Fibroblast of skin of scalp (primary cell): ENCODE results near the gene FNDC3B.

Experiments
- DNase-seq: peaks from one replicate; pipeline ENCODE4 v3.0.0-alpha.2; 2013

Gene FNDC3B

GRCh38 chr3:172056416-172056815, 17.0 kb downstream of the FNDC3B start:
- no peak for DNase-seq

- no peak for DNase-seq
These were observed 17.7 kb downstream of the FNDC3B start for GRCh38 chr3:172057059-172057458.

GRCh38 chr3:172057624-172058327, 18.4 kb downstream of the FNDC3B start:
- no peak for DNase-seq

DNA sequence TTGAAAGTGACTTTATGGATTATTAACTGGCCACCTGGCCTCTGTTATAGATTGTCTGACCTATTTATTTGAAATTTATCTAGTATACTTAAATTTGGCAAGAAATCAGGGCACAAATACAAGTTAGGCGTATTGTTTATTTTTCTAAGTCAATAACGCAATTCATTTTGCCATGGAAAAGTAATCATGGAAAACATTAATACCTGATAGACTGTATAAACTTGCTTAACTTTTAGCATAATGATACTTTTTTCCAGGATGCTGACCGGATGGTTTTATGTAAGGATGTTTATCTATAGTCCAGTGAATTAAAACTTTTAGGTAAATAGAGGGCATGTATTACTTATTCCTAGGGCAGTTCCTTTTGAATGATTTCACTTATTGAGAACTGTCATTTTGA, 20.2 kb downstream of the FNDC3B start:
- DNase-seq: no peak

DNA sequence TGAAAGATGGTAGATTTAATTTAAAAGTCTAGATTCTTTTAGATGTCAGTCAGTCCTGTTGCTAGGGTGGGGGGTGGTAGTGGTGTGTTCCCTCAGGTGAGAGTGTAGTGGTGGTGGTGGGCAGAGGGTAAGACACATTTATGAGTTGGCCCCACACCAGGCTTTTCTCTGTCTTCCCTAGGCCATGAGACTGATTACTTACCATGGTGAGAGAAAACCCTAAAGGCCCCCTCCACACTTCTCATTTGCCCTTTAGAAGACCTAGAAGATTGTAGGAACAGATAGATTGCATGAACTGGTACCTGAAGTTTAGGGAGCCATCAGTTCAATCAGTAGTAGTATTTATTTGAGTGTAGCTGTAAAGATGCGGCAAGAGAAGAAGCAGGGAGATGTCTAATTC, 20.9 kb downstream of the FNDC3B start:
- no peak for DNase-seq

GRCh38 chr3:172061724-172062184, 22.4 kb downstream of the FNDC3B start:
- no peak for DNase-seq

DNA sequence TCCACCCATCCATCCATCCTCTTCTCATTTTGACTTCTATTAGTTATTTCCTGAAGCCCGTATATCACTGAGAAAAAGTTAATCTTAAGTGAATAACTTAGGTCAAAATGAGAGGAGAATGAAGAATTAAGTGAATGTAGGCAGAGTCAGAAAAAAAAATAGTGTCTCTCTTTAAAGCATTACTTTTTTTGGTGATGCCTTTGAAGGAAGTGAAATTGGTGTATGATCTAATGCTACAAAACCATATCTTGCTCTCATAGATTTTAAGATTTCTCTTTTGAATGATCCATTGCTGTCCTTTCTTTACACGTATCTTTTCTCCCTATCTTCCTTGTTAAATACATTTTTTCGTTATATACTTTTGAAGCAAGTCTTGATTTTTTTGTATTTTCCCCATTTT, 23.4 kb downstream of the FNDC3B start:
- DNase-seq: no peak

DNA sequence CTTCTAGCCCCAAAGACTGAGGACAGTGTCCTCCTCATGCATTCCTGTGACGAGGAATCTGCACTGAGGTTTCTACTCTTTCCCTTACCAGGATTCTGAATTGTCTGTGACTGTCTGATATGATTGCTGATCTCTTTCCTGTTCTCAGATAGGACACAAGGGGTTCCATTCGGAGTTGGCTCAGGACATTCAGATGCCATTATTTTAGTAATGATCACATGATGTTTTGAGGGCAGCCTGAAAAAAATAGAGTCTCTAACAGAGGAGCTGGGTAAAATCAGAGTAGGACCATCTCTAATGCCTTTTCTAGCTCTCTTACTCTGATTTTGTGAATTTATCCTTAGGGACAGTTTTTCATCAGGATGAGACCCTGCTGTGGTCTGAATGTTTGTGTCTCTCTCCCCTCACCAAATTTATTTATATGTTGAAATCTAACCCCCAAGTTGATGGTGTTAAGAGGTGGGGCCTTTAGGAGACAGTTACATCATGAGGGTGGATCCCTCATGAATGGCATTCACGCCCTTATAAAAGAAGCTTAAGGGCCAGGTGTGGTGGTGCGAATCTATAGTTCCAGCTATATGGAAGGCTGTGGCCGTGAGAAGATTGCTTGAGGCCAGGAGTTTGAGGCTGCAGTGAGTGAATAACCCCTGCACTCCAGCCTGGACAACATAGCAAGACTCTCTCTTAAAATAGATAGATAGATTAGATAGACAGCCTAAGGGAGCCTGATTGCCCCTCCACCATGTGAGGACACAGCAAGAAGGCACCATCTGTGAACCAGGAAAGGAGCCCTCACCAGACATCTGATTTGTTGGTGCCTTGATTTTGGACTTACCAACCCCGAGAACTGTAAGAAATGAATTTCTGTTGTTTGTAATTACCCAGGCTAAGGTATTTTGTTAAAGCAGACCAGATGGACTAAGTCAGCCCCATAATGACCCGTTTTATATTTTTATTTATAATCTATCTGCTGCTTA, 24.4 kb downstream of the FNDC3B start:
- DNase-seq: no peak

- DNase-seq: peak; percentile 72
These were observed 26.1 kb downstream of the FNDC3B start for GRCh38 chr3:172065527-172065926.

DNA sequence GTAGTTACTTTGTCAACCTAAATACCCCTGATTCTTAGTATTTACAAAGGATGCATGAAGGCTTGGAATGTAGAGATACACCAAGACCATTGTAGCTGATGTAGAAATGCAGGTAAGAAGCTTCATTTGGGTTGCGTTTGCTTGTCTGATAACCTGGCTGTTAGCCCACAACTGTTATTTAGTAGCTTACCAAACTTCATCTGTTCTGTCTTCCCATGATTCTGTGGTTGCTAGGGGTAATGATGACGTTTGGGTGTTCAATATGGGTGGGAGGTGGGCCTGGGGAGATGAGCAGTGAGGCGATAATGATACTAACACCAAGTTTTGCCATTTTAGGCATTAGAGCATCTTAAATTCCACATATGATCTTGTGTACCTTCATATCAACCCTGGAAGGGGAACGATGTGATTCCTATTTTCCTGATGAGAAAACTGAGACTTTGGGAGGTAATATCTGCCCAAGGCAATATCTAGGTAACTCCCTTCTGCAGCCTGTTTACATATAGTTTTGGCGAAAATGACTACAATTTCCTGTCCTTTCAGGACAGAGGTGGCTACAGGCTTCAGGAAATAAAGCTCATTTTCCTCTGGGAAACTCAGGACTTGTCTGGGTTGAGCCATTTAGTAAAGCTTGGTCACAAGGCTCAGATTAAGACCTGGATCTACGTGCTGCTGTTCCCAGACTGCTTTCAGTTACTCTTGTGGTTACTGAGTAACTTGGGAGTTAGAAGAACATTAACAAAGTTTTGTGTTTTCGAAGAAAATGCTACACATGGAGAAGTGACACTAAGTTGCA, 26.8 kb downstream of the FNDC3B start:
- DNase-seq: peak; percentile 33

DNA sequence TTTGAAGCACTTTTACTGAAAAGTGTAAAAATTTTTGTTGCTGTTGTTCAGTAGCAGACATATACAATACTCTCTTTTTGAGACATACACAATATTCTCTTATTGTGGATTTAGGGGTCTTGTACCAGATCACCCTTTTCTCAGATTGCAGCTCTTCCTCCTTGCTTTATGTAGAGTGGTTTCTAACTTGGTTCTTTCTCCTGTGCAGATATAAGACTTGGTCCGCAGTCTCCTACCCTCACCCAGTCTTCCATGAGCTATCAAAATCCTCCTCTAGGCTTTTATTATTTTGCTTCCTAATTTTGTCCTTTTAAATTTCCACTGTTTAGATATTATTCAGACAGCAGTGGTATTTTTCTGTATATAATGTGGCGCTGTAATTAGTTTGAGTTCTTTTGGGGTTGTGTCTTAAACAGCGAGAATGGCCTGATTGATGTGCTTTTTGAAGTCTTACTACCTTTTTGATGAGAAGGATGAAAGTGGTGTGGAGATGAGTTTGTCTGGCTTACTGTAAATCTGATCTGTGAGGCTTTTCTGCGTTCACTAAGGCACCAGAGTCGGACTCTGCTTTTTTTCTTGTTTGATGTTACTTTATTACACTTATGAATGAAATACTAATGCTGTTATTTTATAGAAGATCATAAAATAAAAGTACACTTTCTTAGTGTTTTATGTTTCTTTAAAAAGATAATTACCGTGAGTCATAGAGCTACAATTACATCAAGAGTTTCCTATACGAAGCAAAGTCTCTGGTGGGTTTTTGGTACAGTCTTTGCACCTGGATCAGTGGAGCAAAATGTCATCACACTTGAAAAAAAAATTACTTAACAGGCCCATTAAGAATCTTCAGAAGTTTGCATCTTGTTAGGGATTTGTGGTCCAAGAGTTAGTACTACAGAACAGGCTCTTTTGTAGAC, 27.8 kb downstream of the FNDC3B start:
- no peak for DNase-seq

- DNase-seq: no peak
These were observed 28.6 kb downstream of the FNDC3B start for GRCh38 chr3:172067837-172068440.

DNA sequence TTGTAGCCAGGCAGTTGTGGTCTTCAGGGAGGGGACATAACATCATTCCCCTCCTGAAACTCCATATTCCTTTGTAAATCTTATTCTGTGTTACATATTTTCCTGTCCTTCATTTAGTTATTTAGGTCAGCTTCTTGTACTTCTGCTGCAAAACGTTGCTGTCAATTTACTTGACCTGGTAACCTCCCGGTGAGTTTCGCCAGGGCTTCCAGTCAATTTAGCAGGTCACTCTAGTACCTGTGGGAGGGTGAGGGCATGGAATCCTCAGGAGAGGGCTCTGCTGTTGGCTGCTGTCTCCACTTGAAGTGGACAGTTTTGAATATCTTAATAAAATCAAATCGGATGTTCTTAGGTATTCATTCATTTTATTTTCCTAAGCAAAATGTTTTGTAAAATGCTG, 29.6 kb downstream of the FNDC3B start:
- DNase-seq: no peak

DNA sequence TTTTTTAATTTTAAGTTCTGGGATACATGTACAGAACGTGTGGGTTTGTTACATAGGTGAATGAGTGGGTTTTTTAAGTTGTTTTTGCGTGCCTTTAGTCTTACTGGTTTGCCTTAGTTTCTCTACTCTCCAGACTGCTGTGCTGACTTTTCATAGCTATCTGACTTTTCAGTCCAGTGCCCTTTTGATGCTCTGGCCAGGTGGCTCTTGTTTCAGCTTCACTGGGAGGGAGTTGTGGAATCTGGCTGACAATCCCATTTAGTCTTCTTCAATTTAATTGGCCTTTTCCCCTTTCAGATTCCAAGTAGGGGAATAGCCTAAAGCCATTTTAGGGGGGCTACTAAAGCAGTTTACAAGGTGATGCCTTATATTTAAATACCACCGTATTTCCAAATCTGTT, 30.1 kb downstream of the FNDC3B start:
- DNase-seq: no peak

DNA sequence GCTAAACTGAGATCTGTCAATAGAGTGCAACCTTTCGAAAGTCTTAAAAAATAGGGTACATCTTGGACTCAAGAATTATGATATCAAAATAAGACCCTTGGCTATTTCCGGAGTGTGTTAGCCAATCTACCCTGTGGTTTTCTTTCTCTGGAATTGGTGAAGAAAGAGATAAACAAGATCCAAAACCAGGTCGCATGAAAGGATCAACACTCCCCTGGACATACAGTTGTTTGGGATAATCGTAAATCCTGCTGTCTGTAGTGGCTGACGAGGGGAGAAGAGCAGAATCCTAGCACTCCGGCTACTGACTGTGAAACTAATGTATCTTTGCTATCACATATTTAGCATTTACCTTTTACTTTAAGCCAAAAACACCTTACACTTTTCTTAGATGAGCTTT, 30.9 kb downstream of the FNDC3B start:
- no peak for DNase-seq

DNA sequence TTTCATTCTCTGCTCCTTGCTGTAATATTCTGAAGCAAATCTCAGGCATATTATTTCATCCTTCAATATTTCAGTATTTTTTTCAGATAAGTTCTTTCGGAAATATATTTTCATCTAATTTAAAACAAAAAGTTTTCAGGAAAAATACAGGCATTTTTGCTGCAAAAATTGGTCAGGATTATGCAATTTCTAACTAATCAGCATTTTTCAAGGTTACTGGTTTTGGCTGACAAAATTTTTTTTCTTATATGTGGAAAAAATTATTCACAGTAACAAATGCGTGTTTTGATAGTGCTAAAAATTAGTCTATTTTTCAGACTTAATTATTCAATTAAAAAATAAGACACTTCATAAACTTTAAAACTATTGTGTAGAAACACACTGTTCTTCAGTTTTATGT, 31.4 kb downstream of the FNDC3B start:
- DNase-seq: no peak

DNA sequence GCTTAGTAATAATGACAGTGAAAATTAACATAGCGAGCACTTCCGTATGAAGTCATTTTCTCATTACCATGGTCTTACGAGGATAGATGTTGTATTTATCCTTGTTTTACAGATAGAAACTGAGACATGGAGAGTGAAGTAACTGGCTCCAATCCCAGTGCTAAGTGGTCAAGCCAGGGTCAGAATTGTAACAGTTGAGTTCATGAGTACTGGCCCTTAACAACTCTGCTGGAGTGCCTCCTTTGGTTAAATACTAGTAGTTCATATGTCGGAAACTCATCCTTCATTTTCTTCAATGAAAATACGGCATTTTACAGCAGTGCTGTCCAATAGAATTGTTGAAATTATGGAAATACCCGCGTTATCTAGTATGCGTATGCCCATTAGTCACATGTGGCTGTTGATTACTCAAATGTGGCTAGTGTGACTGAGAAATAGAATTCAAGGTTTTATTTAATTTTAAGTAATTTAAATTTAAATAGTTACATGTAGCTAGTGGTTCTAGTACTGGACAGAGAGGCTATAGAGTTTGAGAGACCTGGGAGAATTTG, 32.5 kb downstream of the FNDC3B start:
- DNase-seq: no peak

DNA sequence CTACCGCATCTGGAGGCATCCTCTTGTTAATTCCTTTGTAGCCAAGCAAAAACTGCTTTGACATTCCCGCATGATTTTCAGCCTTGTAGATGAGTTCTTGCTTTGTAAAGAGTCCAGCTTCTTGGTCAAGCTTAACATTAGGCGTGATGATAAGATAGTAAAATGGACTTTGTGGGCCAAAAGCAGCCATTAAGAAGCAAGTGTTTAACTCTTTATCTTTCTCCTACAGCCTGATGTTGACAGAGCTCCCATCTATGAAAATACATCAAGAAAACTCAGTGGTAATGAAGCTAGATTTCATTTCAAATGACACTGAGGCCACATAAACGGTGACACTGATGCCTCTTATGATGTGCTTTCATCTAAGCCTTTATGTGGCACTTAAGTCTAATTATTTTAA, 33.2 kb downstream of the FNDC3B start:
- DNase-seq: no peak

- no peak for DNase-seq
These were observed 34.0 kb downstream of the FNDC3B start for GRCh38 chr3:172073262-172073915.

- DNase-seq: no peak
These were observed 34.7 kb downstream of the FNDC3B start for GRCh38 chr3:172074032-172074431.
